Hippocampal formation (tissue), 2 donors: Measurements from ENCODE around the gene RNU6-1.

Experiments used
- DNase-seq, 2 donors: peaks; one replicate each; lab custom pipeline; 2025; lab: John Stamatoyannopoulos, UW

Gene RNU6-1

GRCh38 chr15:67857220-67857619 lies 17.4 kb upstream of the RNU6-1 start:
- DNase-seq = no peak

- no peak for DNase-seq
These were observed 16.0 kb upstream of the RNU6-1 start for GRCh38 chr15:67855842-67856241.

- no peak for DNase-seq
These were observed 14.5 kb upstream of the RNU6-1 start for GRCh38 chr15:67854358-67854757.

- DNase-seq = no peak
These were observed 13.6 kb upstream of the RNU6-1 start for GRCh38 chr15:67853454-67853853.

- DNase-seq = no peak
These were observed 12.6 kb upstream of the RNU6-1 start for GRCh38 chr15:67852418-67852817.

- DNase-seq = no peak
These were observed 11.2 kb upstream of the RNU6-1 start for GRCh38 chr15:67850994-67851571.

GRCh38 chr15:67850336-67850735 lies 10.5 kb upstream of the RNU6-1 start:
- no peak for DNase-seq

- DNase-seq = no peak
These were observed 9.7 kb upstream of the RNU6-1 start for GRCh38 chr15:67849538-67849937.

- no peak for DNase-seq
These were observed 6.1 kb upstream of the RNU6-1 start for GRCh38 chr15:67845974-67846373.

- no peak for DNase-seq
These were observed 3.9 kb upstream of the RNU6-1 start for GRCh38 chr15:67843571-67844387.

GRCh38 chr15:67843092-67843501 lies 3.3 kb upstream of the RNU6-1 start:
- no peak for DNase-seq

GRCh38 chr15:67841513-67841762 lies 1.6 kb upstream of the RNU6-1 start:
- DNase-seq = no peak

GRCh38 chr15:67840749-67841512 lies 1.1 kb upstream of the RNU6-1 start:
- peak; percentile 41 to 46 for DNase-seq

- DNase-seq = peak in 1 of 2 donors; percentile 64
These were observed 331 bp downstream of the RNU6-1 start for GRCh38 chr15:67839499-67839928.

GRCh38 chr15:67838789-67839332 lies 984 bp downstream of the RNU6-1 start:
- DNase-seq = peak; percentile 36 to 55

- no peak for DNase-seq
These were observed 2.9 kb downstream of the RNU6-1 start for GRCh38 chr15:67836955-67837354.

- peak in 1 of 2 donors; percentile 28 for DNase-seq
These were observed 3.4 kb downstream of the RNU6-1 start for GRCh38 chr15:67836477-67836876.

GRCh38 chr15:67836134-67836455 lies 3.8 kb downstream of the RNU6-1 start:
- no peak for DNase-seq

GRCh38 chr15:67835297-67836133 lies 4.3 kb downstream of the RNU6-1 start:
- no peak for DNase-seq

- DNase-seq = no peak
These were observed 5.1 kb downstream of the RNU6-1 start for GRCh38 chr15:67834581-67835296.
